GM12865 (cell line): ENCODE data around the gene HOXD13.

Experiments used
- DNase-seq: peaks from one replicate; pipeline ENCODE4 v3.0.0; 2010; ENCODE audit warnings: low read depth
- H3K4me3 ChIP-seq: 2 replicates; pipeline ENCODE4 v1.5.1; 2011; ENCODE audit warnings: mild to moderate bottlenecking, low read depth, low read length, control low read depth
- TF ChIP-seq, protein P1 (sequence below): IDR thresholded peaks from 2 replicates; pipeline ENCODE4 v1.5.1; 2011; ENCODE audit warnings: low read length, control low read depth, low read depth, inconsistent platforms; ENCODE audit not compliant: insufficient read depth; ENCODE audit errors: missing control alignments

HOXD13 gene

DNA sequence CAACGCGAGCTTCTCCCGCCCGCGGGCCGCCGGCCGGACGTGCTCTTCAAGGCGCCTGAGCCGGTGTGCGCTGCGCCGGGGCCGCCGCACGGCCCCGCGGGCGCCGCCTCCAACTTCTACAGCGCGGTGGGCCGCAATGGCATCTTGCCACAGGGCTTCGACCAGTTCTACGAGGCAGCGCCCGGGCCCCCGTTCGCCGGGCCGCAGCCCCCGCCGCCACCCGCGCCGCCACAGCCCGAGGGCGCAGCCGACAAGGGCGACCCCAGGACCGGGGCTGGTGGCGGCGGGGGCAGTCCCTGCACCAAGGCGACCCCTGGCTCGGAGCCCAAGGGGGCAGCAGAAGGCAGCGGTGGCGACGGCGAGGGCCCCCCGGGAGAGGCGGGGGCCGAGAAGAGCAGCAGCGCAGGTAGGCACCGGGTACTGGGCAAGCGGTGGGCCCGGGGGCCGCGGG, 15.2 kb downstream of the HOXD13 start:
- TF ChIP-seq, protein P1, sequence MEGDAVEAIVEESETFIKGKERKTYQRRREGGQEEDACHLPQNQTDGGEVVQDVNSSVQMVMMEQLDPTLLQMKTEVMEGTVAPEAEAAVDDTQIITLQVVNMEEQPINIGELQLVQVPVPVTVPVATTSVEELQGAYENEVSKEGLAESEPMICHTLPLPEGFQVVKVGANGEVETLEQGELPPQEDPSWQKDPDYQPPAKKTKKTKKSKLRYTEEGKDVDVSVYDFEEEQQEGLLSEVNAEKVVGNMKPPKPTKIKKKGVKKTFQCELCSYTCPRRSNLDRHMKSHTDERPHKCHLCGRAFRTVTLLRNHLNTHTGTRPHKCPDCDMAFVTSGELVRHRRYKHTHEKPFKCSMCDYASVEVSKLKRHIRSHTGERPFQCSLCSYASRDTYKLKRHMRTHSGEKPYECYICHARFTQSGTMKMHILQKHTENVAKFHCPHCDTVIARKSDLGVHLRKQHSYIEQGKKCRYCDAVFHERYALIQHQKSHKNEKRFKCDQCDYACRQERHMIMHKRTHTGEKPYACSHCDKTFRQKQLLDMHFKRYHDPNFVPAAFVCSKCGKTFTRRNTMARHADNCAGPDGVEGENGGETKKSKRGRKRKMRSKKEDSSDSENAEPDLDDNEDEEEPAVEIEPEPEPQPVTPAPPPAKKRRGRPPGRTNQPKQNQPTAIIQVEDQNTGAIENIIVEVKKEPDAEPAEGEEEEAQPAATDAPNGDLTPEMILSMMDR: no peak
- no peak overlapping the region for H3K4me3 ChIP-seq
- no peak for DNase-seq

DNA sequence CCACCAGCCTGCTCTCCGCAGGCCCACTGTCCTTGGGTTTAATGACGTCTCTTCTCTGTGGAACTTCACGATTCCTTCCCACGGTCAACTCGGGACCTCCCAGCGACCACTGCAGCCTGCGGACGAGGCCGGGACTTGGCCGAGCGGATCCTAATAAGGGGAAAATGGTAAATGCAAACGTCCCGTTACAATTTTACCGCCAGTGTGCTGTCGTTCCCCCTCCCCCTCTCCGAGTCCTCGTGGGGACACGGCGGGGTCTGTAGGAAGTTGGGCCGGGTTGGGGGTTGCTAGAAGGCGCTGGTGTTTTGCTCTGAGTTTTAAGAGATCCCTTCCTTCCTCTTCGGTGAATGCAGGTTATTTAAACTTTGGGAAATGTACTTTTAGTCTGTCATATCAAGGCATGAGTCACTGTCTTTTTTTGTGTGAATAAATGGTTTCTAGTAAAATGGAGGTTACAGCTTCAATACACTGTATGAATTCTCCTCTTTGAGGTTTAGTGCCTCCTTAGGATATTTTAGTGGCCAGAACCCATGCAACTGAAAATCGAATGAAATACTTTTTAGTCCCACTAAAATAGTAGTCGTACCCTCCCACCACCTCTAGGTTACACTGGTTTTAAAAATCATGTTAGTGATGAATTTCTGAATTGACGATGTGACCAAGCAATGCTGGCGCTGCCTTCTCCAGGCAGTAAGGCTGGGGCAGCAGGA, 16.8 kb downstream of the HOXD13 start:
- H3K4me3 ChIP-seq: no peak overlapping the region
- TF ChIP-seq, protein P1: no peak
- no peak for DNase-seq

DNA sequence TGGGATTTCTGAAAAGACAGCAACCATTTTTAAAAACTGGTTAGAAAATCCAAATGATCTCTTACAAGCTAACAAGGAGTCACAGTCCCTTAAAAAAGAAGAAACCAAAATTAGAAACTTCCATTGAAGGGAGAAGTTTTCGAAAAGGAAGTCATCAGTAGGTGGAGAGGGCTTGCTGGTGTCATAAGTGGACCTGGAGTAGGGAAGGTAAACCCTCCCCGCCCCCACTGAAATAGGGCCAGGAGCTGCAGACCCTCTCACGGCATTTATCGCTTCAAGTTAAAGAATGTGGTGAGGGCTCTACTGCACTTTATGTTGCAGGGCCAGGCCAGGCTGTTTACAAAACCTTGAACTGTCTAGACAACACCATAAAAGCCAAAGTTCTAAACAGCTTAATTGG, 17.4 kb downstream of the HOXD13 start:
- H3K4me3 ChIP-seq: no peak overlapping the region
- TF ChIP-seq, protein P1: no peak
- no peak for DNase-seq

DNA sequence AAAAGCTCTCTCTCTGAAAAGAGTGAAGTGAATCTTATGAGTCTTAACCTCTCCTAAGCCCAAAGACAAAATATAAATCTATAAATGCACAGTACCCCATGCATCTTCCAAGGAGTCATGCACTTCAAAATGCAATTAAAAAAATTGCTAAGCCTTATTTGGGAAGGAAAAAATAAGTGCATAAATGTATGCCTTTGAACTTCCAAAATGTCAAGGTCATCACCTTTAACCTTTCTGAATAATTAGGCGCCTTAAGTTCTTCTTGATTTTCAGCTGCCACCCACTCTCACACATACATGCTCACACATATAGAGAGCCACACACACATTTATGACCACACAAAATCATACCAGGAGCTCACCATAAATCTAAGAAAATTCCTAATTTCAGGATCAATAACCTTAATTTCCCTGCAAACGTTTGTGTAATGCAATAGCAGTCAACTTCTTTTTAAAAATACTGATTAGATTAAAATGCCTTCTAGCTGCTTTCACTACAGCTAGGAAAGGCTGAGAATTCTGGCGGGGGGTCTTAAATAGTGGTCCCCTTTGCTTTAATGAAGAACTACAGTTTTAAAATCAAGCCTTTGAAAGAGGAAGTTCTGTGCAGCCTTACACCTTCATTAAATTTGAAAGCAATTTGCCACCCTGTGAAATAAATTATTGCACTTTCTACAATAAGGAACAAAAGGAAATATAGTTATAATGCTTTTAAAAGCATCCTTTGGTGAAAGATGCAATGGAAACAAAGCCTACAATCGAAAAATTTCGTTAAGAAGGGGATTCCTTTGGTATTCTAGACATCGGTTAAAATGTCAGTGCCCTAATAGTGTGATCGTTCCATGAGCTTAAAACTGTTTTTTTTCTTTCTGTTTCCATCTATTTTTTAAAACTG, 18.1 kb downstream of the HOXD13 start:
- DNase-seq: no peak
- TF ChIP-seq, protein P1: no peak
- H3K4me3 ChIP-seq: no peak overlapping the region

DNA sequence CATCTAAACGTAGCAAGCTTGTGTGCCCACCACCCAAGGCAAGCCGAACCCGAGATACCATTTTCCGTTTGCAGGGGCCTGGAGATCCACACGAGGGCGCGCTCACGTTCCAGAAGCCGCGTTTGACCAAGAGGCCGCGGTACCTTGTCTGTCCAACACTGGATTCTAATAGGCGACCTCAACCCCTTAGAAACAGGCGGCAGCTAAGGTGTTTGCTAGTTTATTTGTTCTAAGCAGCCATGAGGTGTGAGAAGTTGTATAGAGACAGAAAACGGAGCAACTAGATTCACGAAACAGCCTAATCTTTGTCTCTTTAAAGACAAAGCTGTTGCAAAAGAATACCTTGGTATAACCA, 18.8 kb downstream of the HOXD13 start:
- TF ChIP-seq, protein P1: peak; percentile 63
- no peak overlapping the region for H3K4me3 ChIP-seq
- peak; percentile 48 for DNase-seq

DNA sequence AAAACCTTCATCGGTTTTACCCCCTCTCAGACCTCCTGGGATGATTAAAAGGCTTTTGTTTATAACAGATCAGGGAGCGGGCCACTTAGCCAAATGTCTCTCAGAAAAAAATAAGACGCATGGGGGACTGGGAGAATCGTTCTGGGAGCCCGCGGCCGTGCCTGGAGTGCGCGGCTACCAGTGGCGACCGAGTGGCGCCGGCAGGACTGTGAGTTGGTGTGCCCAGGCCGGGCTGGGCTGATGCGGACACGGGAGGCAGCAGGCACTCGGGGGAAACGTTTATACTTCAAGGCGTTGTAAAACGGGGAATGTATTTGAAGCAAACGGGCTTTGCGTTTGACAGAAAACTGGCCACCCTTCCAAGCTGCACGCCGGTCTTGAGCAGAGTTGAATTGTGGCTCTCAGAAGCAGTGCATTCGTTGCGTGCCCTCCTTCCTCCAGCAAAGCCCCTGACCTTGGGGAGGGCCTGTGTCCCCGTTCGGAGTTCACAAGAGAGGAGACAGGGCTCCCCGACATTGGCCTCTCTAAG, 19.4 kb downstream of the HOXD13 start:
- H3K4me3 ChIP-seq: no peak overlapping the region
- TF ChIP-seq, protein P1: no peak
- DNase-seq: no peak
